ENCODE data around the gene VGLL4. TPM values are rescaled to one million over a fixed set of nuclear protein-coding genes. Genes with fewer than 3 reads are reported as not detected.

VGLL4 gene
- total RNA-seq, 1 experiment from 2014 or later = 42.1 TPM

- Histone ChIP-seq H2BK15ac (ENCODE audit: low read depth, low read length) (no peak overlapping the region), H4K5ac (ENCODE audit: insufficient read length, low read depth, low read length) (no peak overlapping the region), H3K79me2 (ENCODE audit: insufficient read depth, low read length) (no peaks in the 10 kb centered on the region), H3K27ac (ENCODE audit: insufficient read length, low read depth, low read length) (no peak overlapping the region), H3K4me1 (ENCODE audit: insufficient read depth, low read length) (no peaks in the 10 kb centered on the region), H4K20me1 (ENCODE audit: control insufficient read depth, insufficient read depth, insufficient read length) (no peaks in the 10 kb centered on the region), H2AFZ (ENCODE audit: low read length) (no peak overlapping the region), H3K23me2 (ENCODE audit: insufficient read length, low read depth, low read length, poor library complexity, severe bottlenecking) (no peaks in the 10 kb centered on the region), H2BK5ac (ENCODE audit: insufficient read length, low read length) (no peak overlapping the region), H3K56ac (ENCODE audit: insufficient read length, low read depth, low read length) (no peak overlapping the region), H3T11ph (ENCODE audit: low read length) (no peak overlapping the region), H3K14ac (ENCODE audit: insufficient read depth, low read length) (no peak overlapping the region; the same call in 1 of the 2 replicates), H3K79me1 (ENCODE audit: insufficient read depth, low read depth, low read length, poor library complexity, severe bottlenecking) (peaks cover 3% of the 10 kb centered on the region), H3K18ac (ENCODE audit: insufficient read length, low read depth, low read length) (no peak overlapping the region), H3K9ac (ENCODE audit: extremely low read depth, insufficient read length, low read length) (no peak overlapping the region), H2BK20ac (ENCODE audit: low read depth, low read length, poor library complexity, severe bottlenecking) (no peak overlapping the region), H4K8ac (replicated peaks; ENCODE audit: insufficient read length, low read depth, low read length) (no peak overlapping the region), H3K23ac (ENCODE audit: insufficient read length, low read depth, low read length) (no peak overlapping the region), H3K4me2 (ENCODE audit: insufficient read depth, insufficient read length, low read length) (no peak overlapping the region), H3K9me3 (ENCODE audit: control insufficient read depth, low read depth, low read length) (no peaks in the 10 kb centered on the region), H4K91ac (ENCODE audit: insufficient read length, low read depth, low read length) (no peak overlapping the region), H2BK12ac (ENCODE audit: insufficient read length, low read depth, low read length) (no peak overlapping the region), H2AK5ac (ENCODE audit: insufficient read length, low read length) (no peak overlapping the region), H3K27me3 (ENCODE audit: insufficient read depth, low read length) (no peaks in the 10 kb centered on the region), H3K4ac (ENCODE audit: low read depth, low read length) (no peak overlapping the region), H2BK120ac (ENCODE audit: low read depth, low read length, poor library complexity, severe bottlenecking) (no peak overlapping the region)
- no CpG with 5 or more reads among the region's 37 CpGs for WGBS (ENCODE audit: extremely low coverage, insufficient read length, low lambda C conversion rate)
- no peak for TF ChIP-seq CTCF (conservative IDR thresholded peaks at IDR 0.05)
- Mint-ChIP-seq H3K4me3 (no peak overlapping the region), H3K27me3 (ENCODE audit: low read depth) (no peaks in the 10 kb centered on the region; the same call in 1 of the 2 replicates), H3K36me3 (ENCODE audit: insufficient read depth in 1 of 3, low read depth in 3 of 3) (peaks cover 9 to 45% (median 35%) of the 10 kb centered on the region in 3 experiments; a peak in 6 of 7 replicates), H3K9me3 (no peaks in the 10 kb centered on the region), H3K4me1 (peaks cover 8 to 11% of the 10 kb centered on the region in 2 experiments), H3K27ac (peak overlapping the region in 2 of 3 experiments; percentile 77 to 85; a peak in 4 of 7 replicates)
- DNase-seq = peak; percentile 29
These were observed 84.5 kb downstream of the VGLL4 start for GRCh38 chr3:11558918-11559815.

Data from H9 (cell line).